Choroid plexus epithelial cell (primary cell): ENCODE measurements around the gene PTPN7.
"Not testable (repeated sequence)": the region's sequence is repeated elsewhere in the genome, so short reads cannot be mapped to it uniquely, and the experiment has no call there.

Source experiments
- DNase-seq: peaks from one replicate; pipeline ENCODE4 v3.0.0-alpha.2; 2010; ENCODE audit warnings: low read depth
- H3K4me3 ChIP-seq: 2 replicates; pipeline ENCODE4 v1.5.1; 2011; ENCODE audit warnings: low read depth, mild to moderate bottlenecking, control low read depth, low read length, moderate library complexity
- CTCF ChIP-seq: conservative IDR thresholded peaks from 2 replicates; pipeline ENCODE4 v1.5.1; 2011; ENCODE audit warnings: low read depth, mild to moderate bottlenecking, control low read depth, inconsistent platforms, low read length, moderate library complexity

PTPN7 gene

GRCh38 chr1:202148391-202148790 is 12.0 kb downstream of the PTPN7 start:
- no peak overlapping the region for H3K4me3 ChIP-seq
- TF ChIP-seq CTCF: no peak
- DNase-seq: no peak

- no peak for TF ChIP-seq CTCF
- H3K4me3 ChIP-seq: no peak overlapping the region
- DNase-seq: no peak
These were observed 13.4 kb downstream of the PTPN7 start for GRCh38 chr1:202146993-202147392.

- no peak for TF ChIP-seq CTCF
- H3K4me3 ChIP-seq: no peak overlapping the region
- no peak for DNase-seq
These were observed 14.1 kb downstream of the PTPN7 start for GRCh38 chr1:202146279-202146678.

- H3K4me3 ChIP-seq, DNase-seq: not testable (repeated sequence)
These were observed 14.7 kb downstream of the PTPN7 start for GRCh38 chr1:202145744-202146140.

- peak overlapping the region; percentile 82 for H3K4me3 ChIP-seq
- no peak for DNase-seq
- TF ChIP-seq CTCF: no peak
These were observed 15.2 kb downstream of the PTPN7 start for GRCh38 chr1:202145068-202145743.

GRCh38 chr1:202144402-202145067 is 15.9 kb downstream of the PTPN7 start, which contains the start of gene ARL8A:
Gene ARL8A (minus strand): TSS chr1:202144737. CDS start chr1:202144572, 165 bp downstream.
- DNase-seq: no peak
- peak within 1 kb of the TSS; percentile 82 for H3K4me3 ChIP-seq
- no peak for TF ChIP-seq CTCF

GRCh38 chr1:202143768-202144401 is 16.5 kb downstream of the PTPN7 start:
- H3K4me3 ChIP-seq: peak overlapping the region; percentile 82
- DNase-seq: no peak
- no peak for TF ChIP-seq CTCF
